ENCODE data around the gene VPS51. TPM values are rescaled to one million over a fixed set of nuclear protein-coding genes. Genes with fewer than 3 reads are reported as not detected.

The VPS51 gene
- polyA plus RNA-seq, 1 donor from 2014 or later: 230 TPM

- Histone ChIP-seq H3K9me3 (ENCODE audit: low read length) (no peaks in the 10 kb centered on the region), H3K36me3 (ENCODE audit: insufficient read depth, low read length) (no peaks in the 10 kb centered on the region), H3K9me2 (ENCODE audit: insufficient read depth, low read length) (no peaks in the 10 kb centered on the region), H3K9ac (ENCODE audit: low read length) (no peak overlapping the region), H3K4me2 (ENCODE audit: low read length) (no peak overlapping the region), H3K27ac (ENCODE audit: low read length) (no peak overlapping the region), H3K4me3 (ENCODE audit: low read length) (no peak overlapping the region), H3K79me2 (replicated peaks; ENCODE audit: insufficient read depth, low read length) (no peaks in the 10 kb centered on the region), H3K27me3 (ENCODE audit: insufficient read depth, low read depth, low read length) (no peaks in the 10 kb centered on the region), H3F3A (ENCODE audit: insufficient read depth, low read length, poor library complexity, severe bottlenecking) (no peaks in the 10 kb centered on the region), H4K20me1 (ENCODE audit: insufficient read depth) (no peaks in the 10 kb centered on the region), H2AFZ (ENCODE audit: low read depth, low read length) (no peak overlapping the region)
- no peak for TF ChIP-seq TAF1 (IDR thresholded peaks at IDR 0.05; ENCODE audit: low read depth)
- no peak for TF ChIP-seq MXI1 (conservative IDR thresholded peaks at IDR 0.05; ENCODE audit: poor library complexity, severe bottlenecking)
- TF ChIP-seq EP300 (conservative IDR thresholded peaks at IDR 0.05; ENCODE audit: poor library complexity, severe bottlenecking): no peak
- no peak for TF ChIP-seq SMC3 (conservative IDR thresholded peaks at IDR 0.05; ENCODE audit: poor library complexity)
- TF ChIP-seq, protein P1, sequence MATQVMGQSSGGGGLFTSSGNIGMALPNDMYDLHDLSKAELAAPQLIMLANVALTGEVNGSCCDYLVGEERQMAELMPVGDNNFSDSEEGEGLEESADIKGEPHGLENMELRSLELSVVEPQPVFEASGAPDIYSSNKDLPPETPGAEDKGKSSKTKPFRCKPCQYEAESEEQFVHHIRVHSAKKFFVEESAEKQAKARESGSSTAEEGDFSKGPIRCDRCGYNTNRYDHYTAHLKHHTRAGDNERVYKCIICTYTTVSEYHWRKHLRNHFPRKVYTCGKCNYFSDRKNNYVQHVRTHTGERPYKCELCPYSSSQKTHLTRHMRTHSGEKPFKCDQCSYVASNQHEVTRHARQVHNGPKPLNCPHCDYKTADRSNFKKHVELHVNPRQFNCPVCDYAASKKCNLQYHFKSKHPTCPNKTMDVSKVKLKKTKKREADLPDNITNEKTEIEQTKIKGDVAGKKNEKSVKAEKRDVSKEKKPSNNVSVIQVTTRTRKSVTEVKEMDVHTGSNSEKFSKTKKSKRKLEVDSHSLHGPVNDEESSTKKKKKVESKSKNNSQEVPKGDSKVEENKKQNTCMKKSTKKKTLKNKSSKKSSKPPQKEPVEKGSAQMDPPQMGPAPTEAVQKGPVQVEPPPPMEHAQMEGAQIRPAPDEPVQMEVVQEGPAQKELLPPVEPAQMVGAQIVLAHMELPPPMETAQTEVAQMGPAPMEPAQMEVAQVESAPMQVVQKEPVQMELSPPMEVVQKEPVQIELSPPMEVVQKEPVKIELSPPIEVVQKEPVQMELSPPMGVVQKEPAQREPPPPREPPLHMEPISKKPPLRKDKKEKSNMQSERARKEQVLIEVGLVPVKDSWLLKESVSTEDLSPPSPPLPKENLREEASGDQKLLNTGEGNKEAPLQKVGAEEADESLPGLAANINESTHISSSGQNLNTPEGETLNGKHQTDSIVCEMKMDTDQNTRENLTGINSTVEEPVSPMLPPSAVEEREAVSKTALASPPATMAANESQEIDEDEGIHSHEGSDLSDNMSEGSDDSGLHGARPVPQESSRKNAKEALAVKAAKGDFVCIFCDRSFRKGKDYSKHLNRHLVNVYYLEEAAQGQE (IDR thresholded peaks at IDR 0.05; ENCODE audit: borderline replicate concordance): no peak
These were observed 26.8 kb upstream of the VPS51 start for GRCh38 chr11:65069217-65069616.

GRCh38 chr11:65071907-65072630 lies 23.9 kb upstream of the VPS51 start:
- Histone ChIP-seq H3F3A (ENCODE audit: insufficient read depth, low read length, poor library complexity, severe bottlenecking) (no peaks in the 10 kb centered on the region), H4K20me1 (ENCODE audit: insufficient read depth) (no peaks in the 10 kb centered on the region), H3K9ac (ENCODE audit: low read length) (no peak overlapping the region), H3K27me3 (ENCODE audit: insufficient read depth, low read depth, low read length) (no peaks in the 10 kb centered on the region), H3K36me3 (ENCODE audit: insufficient read depth, low read length) (no peaks in the 10 kb centered on the region), H3K4me2 (ENCODE audit: low read length) (no peak overlapping the region), H3K27ac (ENCODE audit: low read length) (no peak overlapping the region), H3K9me3 (ENCODE audit: low read length) (no peaks in the 10 kb centered on the region), H3K9me2 (ENCODE audit: insufficient read depth, low read length) (no peaks in the 10 kb centered on the region), H3K79me2 (replicated peaks; ENCODE audit: insufficient read depth, low read length) (no peaks in the 10 kb centered on the region), H3K4me3 (ENCODE audit: low read length) (no peak overlapping the region), H2AFZ (ENCODE audit: low read depth, low read length) (no peak overlapping the region)
- no peak for TF ChIP-seq MXI1 (conservative IDR thresholded peaks at IDR 0.05; ENCODE audit: poor library complexity, severe bottlenecking)

DNA sequence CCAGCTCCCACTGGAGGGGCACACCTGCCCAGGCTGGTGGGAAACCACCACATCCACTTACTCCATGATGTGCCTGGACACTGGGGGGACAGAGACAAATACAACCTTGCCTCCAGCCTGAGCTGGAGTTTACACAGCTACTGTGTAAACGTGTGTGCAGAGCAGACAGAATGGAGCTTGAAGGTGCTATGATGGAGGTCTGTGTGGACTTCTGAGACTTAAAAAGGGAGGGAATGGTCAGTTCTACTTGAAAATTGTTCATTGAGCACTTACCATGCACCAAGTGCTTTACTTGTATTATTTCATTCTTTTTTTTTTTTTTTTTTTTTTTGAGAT lies 23.4 kb upstream of the VPS51 start:
- H3K4me3 ChIP-seq (ENCODE audit: low read length): no peak overlapping the region
- no peaks in the 10 kb centered on the region for H3K36me3 ChIP-seq (ENCODE audit: insufficient read depth, low read length)
- H3K9me3 ChIP-seq (ENCODE audit: low read length): no peaks in the 10 kb centered on the region
- no peaks in the 10 kb centered on the region for H3K9me2 ChIP-seq (ENCODE audit: insufficient read depth, low read length)
- no peak overlapping the region for H3K27ac ChIP-seq (ENCODE audit: low read length)
- H3F3A ChIP-seq (ENCODE audit: insufficient read depth, low read length, poor library complexity, severe bottlenecking): no peaks in the 10 kb centered on the region
- H3K9ac ChIP-seq (ENCODE audit: low read length): no peak overlapping the region
- H3K27me3 ChIP-seq (ENCODE audit: insufficient read depth, low read depth, low read length): no peaks in the 10 kb centered on the region
- no peaks in the 10 kb centered on the region for H4K20me1 ChIP-seq (ENCODE audit: insufficient read depth)
- H2AFZ ChIP-seq (ENCODE audit: low read depth, low read length): no peak overlapping the region
- no peak for TF ChIP-seq EZH2 (IDR thresholded peaks at IDR 0.05; ENCODE audit: borderline replicate concordance, insufficient read depth, low read length, poor library complexity, severe bottlenecking)
- H3K79me2 ChIP-seq (replicated peaks; ENCODE audit: insufficient read depth, low read length): no peaks in the 10 kb centered on the region
- H3K4me2 ChIP-seq (ENCODE audit: low read length): no peak overlapping the region

Measured in neural cell (in vitro differentiated cells).